HepG2 (cell line): ENCODE measurements around the gene MCM8. TPM values are rescaled to one million over a fixed set of nuclear protein-coding genes. Genes with fewer than 3 reads are reported as not detected.

Source experiments
- CBX5 ChIP-seq: sonication (generic); formaldehyde crosslinking; IDR thresholded peaks from 2 replicates; pipeline ENCODE4 v1.4.0; 2020; ENCODE audit warnings: missing genetic modification reagents, borderline replicate concordance
- DNMT1 ChIP-seq: sonication (generic); formaldehyde crosslinking; IDR thresholded peaks from 2 replicates; pipeline ENCODE4 v1.5.1; 2020; ENCODE audit warnings: mild to moderate bottlenecking, missing genetic modification reagents
- MED13 ChIP-seq: sonication (generic); formaldehyde crosslinking; IDR thresholded peaks from 2 replicates; pipeline ENCODE4 v1.5.0; 2020; ENCODE audit warnings: missing genetic modification reagents
- NR2C2 ChIP-seq: sonication (generic); formaldehyde crosslinking; IDR thresholded peaks from 2 replicates; pipeline ENCODE4 v1.4.0; 2020; ENCODE audit warnings: missing genetic modification reagents, mild to moderate bottlenecking, moderate library complexity, borderline replicate concordance
- NR2F1 ChIP-seq, 2 experiments: fragments of 450-650 bp in 1 of 2; formaldehyde crosslinking in 1 of 2; IDR thresholded peaks; 2 replicates each; pipeline versions ENCODE4 v1.5.0 to v1.6.1; 2016 to 2020; ENCODE audit warnings: mild to moderate bottlenecking in 1 of 2, missing compliant biosample characterization in 1 of 2, missing genetic modification reagents in 1 of 2, moderate library complexity in 1 of 2
- PPARG ChIP-seq: conservative IDR thresholded peaks from 2 replicates; pipeline ENCODE4 v1.6.1; 2016; ENCODE audit warnings: missing biosample characterization, missing genetic modification reagents
- SMAD3 ChIP-seq: sonication (generic); formaldehyde crosslinking; IDR thresholded peaks from 2 replicates; pipeline ENCODE4 v1.4.0; 2020; ENCODE audit warnings: missing genetic modification reagents
- ZNF10 ChIP-seq: sonication (generic); formaldehyde crosslinking; IDR thresholded peaks from 2 replicates; pipeline ENCODE4 v1.4.0; 2020; ENCODE audit warnings: mild to moderate bottlenecking, low read depth, missing genetic modification reagents, borderline replicate concordance
- ZNF207 ChIP-seq: fragments of 450-650 bp; IDR thresholded peaks from 2 replicates; pipeline ENCODE4 v1.6.1; 2016; ENCODE audit warnings: antibody characterized with exemption, borderline replicate concordance
- ZNF432 ChIP-seq: sonication (generic); formaldehyde crosslinking; IDR thresholded peaks from 2 replicates; pipeline ENCODE4 v1.5.0; 2020; ENCODE audit warnings: missing genetic modification reagents, mild to moderate bottlenecking, borderline replicate concordance
- ZNF441 ChIP-seq: sonication (generic); formaldehyde crosslinking; IDR thresholded peaks from 2 replicates; pipeline ENCODE4 v1.7.0; 2021; ENCODE audit warnings: missing genetic modification reagents, borderline replicate concordance
- ZNF460 ChIP-seq: sonication (generic); formaldehyde crosslinking; IDR thresholded peaks from 2 replicates; pipeline ENCODE4 v1.5.1; 2020; ENCODE audit warnings: missing genetic modification reagents, mild to moderate bottlenecking, borderline replicate concordance
- ZNF556 ChIP-seq: sonication (generic); formaldehyde crosslinking; IDR thresholded peaks from 2 replicates; pipeline ENCODE4 v1.4.0; 2020; ENCODE audit warnings: mild to moderate bottlenecking, missing genetic modification reagents, borderline replicate concordance
- ZNF747 ChIP-seq: sonication (generic); formaldehyde crosslinking; IDR thresholded peaks from 2 replicates; pipeline ENCODE4 v1.8.1; 2023; ENCODE audit warnings: missing genetic modification reagents, mild to moderate bottlenecking, borderline replicate concordance
- ZNF879 ChIP-seq: sonication (generic); formaldehyde crosslinking; IDR thresholded peaks from 2 replicates; pipeline ENCODE4 v1.8.1; 2023; ENCODE audit warnings: missing genetic modification reagents
- polyA plus RNA-seq, 8 experiments: library from polyadenylated mRNA; depleted of rRNA in 3 of 8; stranded (reverse) in 7 of 8; unstranded in 1 of 8; fragments of >200 nt; fragmentation: Illumina TruSeq in 4 of 8; extraction: Trizol in 4 of 8; gene quantifications; 2 replicates each; pipeline versions ENCODE4 v1.2.1 to v1.2.3, GENCODE V29; 2011 to 2016; ENCODE audit warnings: low read depth in 4 of 8, missing spikeins in 1 of 8, mixed read lengths in 1 of 8; ENCODE audit not compliant: insufficient read depth in 1 of 8
- total RNA-seq, 5 experiments: library from RNA; depleted of rRNA; stranded (reverse); fragments of >200 nt; fragmentation: Illumina TruSeq; extraction: Trizol; gene quantifications; 2 replicates each; pipeline ENCODE4 v1.2.3, GENCODE V29; 2016; ENCODE audit warnings: low read depth in 1 of 5
- TF ChIP-seq, protein P1 (sequence below): sonication (generic); formaldehyde crosslinking; IDR thresholded peaks from 2 replicates; pipeline ENCODE4 v1.5.1; 2020; ENCODE audit warnings: missing genetic modification reagents, mild to moderate bottlenecking, borderline replicate concordance
- TF ChIP-seq, protein P2 (sequence below): sonication (generic); formaldehyde crosslinking; IDR thresholded peaks from 2 replicates; pipeline ENCODE4 v1.8.0; 2022; ENCODE audit warnings: mild to moderate bottlenecking, missing genetic modification reagents, moderate library complexity
- TF ChIP-seq, protein P3 (sequence below): sonication (generic); formaldehyde crosslinking; conservative IDR thresholded peaks from 2 replicates; pipeline ENCODE4 v1.8.1; 2023; ENCODE audit warnings: missing genetic modification reagents
- TF ChIP-seq, protein P4 (sequence below): sonication (generic); formaldehyde crosslinking; conservative IDR thresholded peaks from 2 replicates; pipeline ENCODE4 v1.8.0; 2022; ENCODE audit warnings: low read depth, missing genetic modification reagents
- TF ChIP-seq, protein P5 (sequence below): sonication (generic); formaldehyde crosslinking; IDR thresholded peaks from 2 replicates; pipeline ENCODE4 v1.4.0; 2020; ENCODE audit warnings: missing genetic modification reagents
- TF ChIP-seq, protein P6 (sequence below): sonication (generic); formaldehyde crosslinking; IDR thresholded peaks from 2 replicates; pipeline ENCODE4 v1.4.0; 2020; ENCODE audit warnings: missing genetic modification reagents

The MCM8 gene
- total and polyA plus RNA-seq, 2 of the 13 experiments (the other 11 are each of a cell fraction or from before 2014, with no cell fraction given) = 11.5 to 59.3 TPM

DNA sequence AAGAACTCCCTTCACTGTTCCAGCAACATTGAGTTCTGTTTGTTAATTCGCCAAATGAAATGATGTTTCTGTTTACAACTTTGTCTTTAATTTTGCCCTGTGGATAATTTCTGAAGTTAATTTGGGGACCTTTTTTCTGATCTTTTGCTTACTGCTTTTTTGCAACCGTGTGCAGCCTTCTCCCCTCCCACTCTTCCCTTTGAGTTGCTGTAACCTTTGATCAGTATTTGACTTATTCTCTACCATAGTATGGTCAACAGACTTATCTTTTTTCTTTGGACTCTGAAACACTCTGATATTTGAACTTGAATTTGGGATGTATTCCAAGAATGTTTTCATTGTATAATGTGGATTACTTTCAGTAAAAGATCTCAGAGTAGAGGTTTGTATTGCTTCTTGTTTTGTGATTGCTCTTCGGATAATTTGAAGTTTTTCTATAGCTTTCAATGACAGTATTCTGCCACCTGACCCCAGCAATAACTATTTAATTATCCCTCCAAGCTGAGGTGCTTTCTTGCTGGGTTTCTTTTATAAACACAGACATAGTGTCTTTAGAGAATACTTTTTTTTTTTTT, 57.2 kb downstream of the MCM8 start (continued):
- 0 out of 2 replicates have a peak, but pooled peaks have one; percentile 58 for TF ChIP-seq MED13 (CRISPR knock-in tag)
- no peak for TF ChIP-seq CBX5 (CRISPR knock-in tag)
- TF ChIP-seq ZNF747 (CRISPR knock-in tag) = no peak
- TF ChIP-seq, protein P1, sequence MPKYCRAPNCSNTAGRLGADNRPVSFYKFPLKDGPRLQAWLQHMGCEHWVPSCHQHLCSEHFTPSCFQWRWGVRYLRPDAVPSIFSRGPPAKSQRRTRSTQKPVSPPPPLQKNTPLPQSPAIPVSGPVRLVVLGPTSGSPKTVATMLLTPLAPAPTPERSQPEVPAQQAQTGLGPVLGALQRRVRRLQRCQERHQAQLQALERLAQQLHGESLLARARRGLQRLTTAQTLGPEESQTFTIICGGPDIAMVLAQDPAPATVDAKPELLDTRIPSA (CRISPR knock-in tag) = no peak
- peak; percentile 71; the same call in 1 of the 2 replicates for TF ChIP-seq ZNF879 (CRISPR knock-in tag)
- TF ChIP-seq ZNF441 (CRISPR knock-in tag) = 0 out of 2 replicates have a peak, but pooled peaks have one; percentile 15
- TF ChIP-seq NR2C2 (CRISPR knock-in tag) = peak; percentile 54; the same call in 1 of the 2 replicates
- TF ChIP-seq PPARG (CRISPR knock-in tag) = peak; percentile 99
- no peak for TF ChIP-seq ZNF10 (CRISPR knock-in tag)
- TF ChIP-seq ZNF556 = no peak; the same call in 1 of the 2 replicates
- TF ChIP-seq NR2F1 (CRISPR knock-in tag; IDR thresholded peaks at IDR 0.05) = peak; percentile 65 to 71; a peak in 3 of 4 replicates
- TF ChIP-seq ZNF432 (CRISPR knock-in tag) = no peak
- TF ChIP-seq ZNF207 = no peak
- TF ChIP-seq, protein P2, sequence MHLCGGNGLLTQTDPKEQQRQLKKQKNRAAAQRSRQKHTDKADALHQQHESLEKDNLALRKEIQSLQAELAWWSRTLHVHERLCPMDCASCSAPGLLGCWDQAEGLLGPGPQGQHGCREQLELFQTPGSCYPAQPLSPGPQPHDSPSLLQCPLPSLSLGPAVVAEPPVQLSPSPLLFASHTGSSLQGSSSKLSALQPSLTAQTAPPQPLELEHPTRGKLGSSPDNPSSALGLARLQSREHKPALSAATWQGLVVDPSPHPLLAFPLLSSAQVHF (CRISPR knock-in tag) = no peak
- TF ChIP-seq, protein P3, sequence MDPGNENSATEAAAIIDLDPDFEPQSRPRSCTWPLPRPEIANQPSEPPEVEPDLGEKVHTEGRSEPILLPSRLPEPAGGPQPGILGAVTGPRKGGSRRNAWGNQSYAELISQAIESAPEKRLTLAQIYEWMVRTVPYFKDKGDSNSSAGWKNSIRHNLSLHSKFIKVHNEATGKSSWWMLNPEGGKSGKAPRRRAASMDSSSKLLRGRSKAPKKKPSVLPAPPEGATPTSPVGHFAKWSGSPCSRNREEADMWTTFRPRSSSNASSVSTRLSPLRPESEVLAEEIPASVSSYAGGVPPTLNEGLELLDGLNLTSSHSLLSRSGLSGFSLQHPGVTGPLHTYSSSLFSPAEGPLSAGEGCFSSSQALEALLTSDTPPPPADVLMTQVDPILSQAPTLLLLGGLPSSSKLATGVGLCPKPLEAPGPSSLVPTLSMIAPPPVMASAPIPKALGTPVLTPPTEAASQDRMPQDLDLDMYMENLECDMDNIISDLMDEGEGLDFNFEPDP (CRISPR knock-in tag) = no peak
- TF ChIP-seq DNMT1 = no peak
- TF ChIP-seq ZNF460 (CRISPR knock-in tag) = no peak
- TF ChIP-seq, protein P4, sequence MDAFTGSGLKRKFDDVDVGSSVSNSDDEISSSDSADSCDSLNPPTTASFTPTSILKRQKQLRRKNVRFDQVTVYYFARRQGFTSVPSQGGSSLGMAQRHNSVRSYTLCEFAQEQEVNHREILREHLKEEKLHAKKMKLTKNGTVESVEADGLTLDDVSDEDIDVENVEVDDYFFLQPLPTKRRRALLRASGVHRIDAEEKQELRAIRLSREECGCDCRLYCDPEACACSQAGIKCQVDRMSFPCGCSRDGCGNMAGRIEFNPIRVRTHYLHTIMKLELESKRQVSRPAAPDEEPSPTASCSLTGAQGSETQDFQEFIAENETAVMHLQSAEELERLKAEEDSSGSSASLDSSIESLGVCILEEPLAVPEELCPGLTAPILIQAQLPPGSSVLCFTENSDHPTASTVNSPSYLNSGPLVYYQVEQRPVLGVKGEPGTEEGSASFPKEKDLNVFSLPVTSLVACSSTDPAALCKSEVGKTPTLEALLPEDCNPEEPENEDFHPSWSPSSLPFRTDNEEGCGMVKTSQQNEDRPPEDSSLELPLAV (CRISPR knock-in tag) = no peak
- TF ChIP-seq, protein P5, sequence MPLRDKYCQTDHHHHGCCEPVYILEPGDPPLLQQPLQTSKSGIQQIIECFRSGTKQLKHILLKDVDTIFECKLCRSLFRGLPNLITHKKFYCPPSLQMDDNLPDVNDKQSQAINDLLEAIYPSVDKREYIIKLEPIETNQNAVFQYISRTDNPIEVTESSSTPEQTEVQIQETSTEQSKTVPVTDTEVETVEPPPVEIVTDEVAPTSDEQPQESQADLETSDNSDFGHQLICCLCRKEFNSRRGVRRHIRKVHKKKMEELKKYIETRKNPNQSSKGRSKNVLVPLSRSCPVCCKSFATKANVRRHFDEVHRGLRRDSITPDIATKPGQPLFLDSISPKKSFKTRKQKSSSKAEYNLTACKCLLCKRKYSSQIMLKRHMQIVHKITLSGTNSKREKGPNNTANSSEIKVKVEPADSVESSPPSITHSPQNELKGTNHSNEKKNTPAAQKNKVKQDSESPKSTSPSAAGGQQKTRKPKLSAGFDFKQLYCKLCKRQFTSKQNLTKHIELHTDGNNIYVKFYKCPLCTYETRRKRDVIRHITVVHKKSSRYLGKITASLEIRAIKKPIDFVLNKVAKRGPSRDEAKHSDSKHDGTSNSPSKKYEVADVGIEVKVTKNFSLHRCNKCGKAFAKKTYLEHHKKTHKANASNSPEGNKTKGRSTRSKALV = peak; percentile 85; the same call in 1 of the 2 replicates
- TF ChIP-seq, protein P6, sequence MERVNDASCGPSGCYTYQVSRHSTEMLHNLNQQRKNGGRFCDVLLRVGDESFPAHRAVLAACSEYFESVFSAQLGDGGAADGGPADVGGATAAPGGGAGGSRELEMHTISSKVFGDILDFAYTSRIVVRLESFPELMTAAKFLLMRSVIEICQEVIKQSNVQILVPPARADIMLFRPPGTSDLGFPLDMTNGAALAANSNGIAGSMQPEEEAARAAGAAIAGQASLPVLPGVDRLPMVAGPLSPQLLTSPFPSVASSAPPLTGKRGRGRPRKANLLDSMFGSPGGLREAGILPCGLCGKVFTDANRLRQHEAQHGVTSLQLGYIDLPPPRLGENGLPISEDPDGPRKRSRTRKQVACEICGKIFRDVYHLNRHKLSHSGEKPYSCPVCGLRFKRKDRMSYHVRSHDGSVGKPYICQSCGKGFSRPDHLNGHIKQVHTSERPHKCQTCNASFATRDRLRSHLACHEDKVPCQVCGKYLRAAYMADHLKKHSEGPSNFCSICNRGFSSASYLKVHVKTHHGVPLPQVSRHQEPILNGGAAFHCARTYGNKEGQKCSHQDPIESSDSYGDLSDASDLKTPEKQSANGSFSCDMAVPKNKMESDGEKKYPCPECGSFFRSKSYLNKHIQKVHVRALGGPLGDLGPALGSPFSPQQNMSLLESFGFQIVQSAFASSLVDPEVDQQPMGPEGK (CRISPR knock-in tag) = peak; percentile 76
- TF ChIP-seq SMAD3 (CRISPR knock-in tag) = peak; percentile 97
